Liver (tissue), 9 donors: ENCODE results near the gene TSPAN5. TPM values are rescaled to one million over a fixed set of nuclear protein-coding genes. Genes with fewer than 3 reads are reported as not detected.

Experiments used
- DNase-seq: peaks from one replicate; pipeline ENCODE4 v3.0.0-alpha.2; 2017; ENCODE audit warnings: low spot score
- H3K27ac ChIP-seq, 2 donors: one replicate each; pipeline ENCODE4 v1.7.0; 2013; ENCODE audit warnings: inconsistent platforms in 2 of 2, low read length in 2 of 2, control low read depth in 1 of 2, low read depth in 1 of 2, mild to moderate bottlenecking in 1 of 2
- H3K27me3 ChIP-seq, 4 donors: one replicate each; pipeline versions ENCODE4 v1.6.1 to v1.7.0; 2013; ENCODE audit warnings: low read length in 3 of 4, inconsistent platforms in 1 of 4, mild to moderate bottlenecking in 1 of 4, moderate library complexity in 1 of 4; ENCODE audit not compliant: control insufficient read depth in 4 of 4, insufficient read depth in 4 of 4
- H3K36me3 ChIP-seq, 4 donors: one replicate each; pipeline versions ENCODE4 v1.6.1 to v1.7.0; 2013; ENCODE audit warnings: low read length in 3 of 4, mild to moderate bottlenecking in 3 of 4, low read depth in 1 of 4, moderate library complexity in 1 of 4; ENCODE audit not compliant: control insufficient read depth in 4 of 4, insufficient read depth in 3 of 4
- H3K4me1 ChIP-seq, 4 donors: one replicate each; pipeline versions ENCODE4 v1.6.1 to v1.7.0; 2013; ENCODE audit warnings: low read length in 3 of 4, mild to moderate bottlenecking in 3 of 4, moderate library complexity in 1 of 4; ENCODE audit not compliant: control insufficient read depth in 4 of 4, insufficient read depth in 4 of 4
- H3K4me3 ChIP-seq, 3 donors: one replicate each; pipeline versions ENCODE4 v1.6.1 to v1.7.0; 2013; ENCODE audit warnings: low read length in 3 of 3, control low read depth in 1 of 3, low read depth in 1 of 3, mild to moderate bottlenecking in 1 of 3
- H3K9ac ChIP-seq, 2 donors: one replicate each; pipeline ENCODE4 v1.7.0; 2013; ENCODE audit warnings: low read length in 2 of 2, mild to moderate bottlenecking in 2 of 2, moderate library complexity in 2 of 2, control low read depth in 1 of 2, low read depth in 1 of 2
- H3K9me3 ChIP-seq, 4 donors: one replicate each; pipeline versions ENCODE4 v1.6.1 to v1.7.0; 2013; ENCODE audit warnings: low read length in 3 of 4; ENCODE audit not compliant: control insufficient read depth in 4 of 4
- FOXA1 ChIP-seq: IDR thresholded peaks from 2 replicates; pipeline ENCODE4 v1.6.1; 2016; ENCODE audit warnings: antibody characterized with exemption
- FOXA2 ChIP-seq: IDR thresholded peaks from 2 replicates; pipeline ENCODE4 v1.6.1; 2016; ENCODE audit warnings: antibody characterized with exemption
- GABPA ChIP-seq, 2 donors: IDR thresholded peaks in 1 of 2; conservative IDR thresholded peaks in 1 of 2; 2 replicates each; pipeline ENCODE4 v1.6.1; 2016; ENCODE audit warnings: antibody characterized with exemption in 2 of 2, mild to moderate bottlenecking in 1 of 2, moderate library complexity in 1 of 2
- HNF4A ChIP-seq, 2 donors: conservative IDR thresholded peaks; 2 replicates each; pipeline ENCODE4 v1.6.1; 2016; ENCODE audit warnings: antibody characterized with exemption in 2 of 2, mild to moderate bottlenecking in 2 of 2
- HNF4G ChIP-seq: IDR thresholded peaks from 2 replicates; pipeline ENCODE4 v1.6.1; 2016; ENCODE audit warnings: antibody characterized with exemption
- MAX ChIP-seq: IDR thresholded peaks from 2 replicates; pipeline ENCODE4 v1.6.1; 2016; ENCODE audit warnings: antibody characterized with exemption
- NR2F2 ChIP-seq: IDR thresholded peaks from 2 replicates; pipeline ENCODE4 v1.6.1; 2016; ENCODE audit warnings: antibody characterized with exemption
- RAD21 ChIP-seq, 2 donors: IDR thresholded peaks; 2 replicates each; pipeline ENCODE4 v1.6.1; 2016; ENCODE audit warnings: antibody characterized with exemption in 2 of 2, mild to moderate bottlenecking in 2 of 2
- RXRA ChIP-seq, 2 donors: IDR thresholded peaks; 2 replicates each; pipeline ENCODE4 v1.6.1; 2017 to 2018; ENCODE audit warnings: antibody characterized with exemption in 2 of 2, mild to moderate bottlenecking in 1 of 2
- SP1 ChIP-seq: IDR thresholded peaks from 2 replicates; pipeline ENCODE4 v1.6.1; 2018; ENCODE audit warnings: antibody characterized with exemption, mild to moderate bottlenecking
- ZBTB33 ChIP-seq: IDR thresholded peaks from 2 replicates; pipeline ENCODE4 v1.6.1; 2016; ENCODE audit warnings: antibody characterized with exemption
- WGBS: extraction: QIAGEN DNeasy Blood & Tissue Kit; methylation state at CpG from one replicate; pipeline ENCODE4 v1.1.7; 2013; 5-methylcytosine and 5-hydroxymethylcytosine counted together
- polyA plus RNA-seq, 2 donors: library from polyadenylated mRNA; stranded (reverse) in 1 of 2; unstranded in 1 of 2; fragments of 200-250 nt in 1 of 2; fragments of >200 nt in 1 of 2; fragmentation: Nextera tagmentation in 1 of 2; extraction: Ambion mirVana in 1 of 2; gene quantifications; one replicate each; pipeline versions ENCODE4 v1.2.1 to v1.2.3, GENCODE V29; 2013 to 2015
- total RNA-seq, 2 donors: library from RNA; depleted of rRNA; stranded (reverse); fragments of >200 nt; gene quantifications; one replicate each; pipeline ENCODE4 v1.2.3, GENCODE V29; 2014
- TF ChIP-seq, protein P1 (sequence below): fragments of 150-350 bp; IDR thresholded peaks from 2 replicates; pipeline ENCODE4 v1.5.1; 2017; ENCODE audit warnings: improper control_type of control experiment, low read depth, low read length; ENCODE audit not compliant: missing input control
- TF ChIP-seq, protein P2 (sequence below): IDR thresholded peaks from 2 replicates; pipeline ENCODE4 v1.6.1; 2016; ENCODE audit warnings: antibody characterized with exemption, mild to moderate bottlenecking
- donor health status: healthy.
- donor health status: healthy.
- donor health status: healthy.
- donor health status: healthy.
- donor health status: healthy.

The TSPAN5 gene
- total and polyA plus RNA-seq, 4 donors, result 0.36 to 54.0 (median 0.63) TPM

DNA sequence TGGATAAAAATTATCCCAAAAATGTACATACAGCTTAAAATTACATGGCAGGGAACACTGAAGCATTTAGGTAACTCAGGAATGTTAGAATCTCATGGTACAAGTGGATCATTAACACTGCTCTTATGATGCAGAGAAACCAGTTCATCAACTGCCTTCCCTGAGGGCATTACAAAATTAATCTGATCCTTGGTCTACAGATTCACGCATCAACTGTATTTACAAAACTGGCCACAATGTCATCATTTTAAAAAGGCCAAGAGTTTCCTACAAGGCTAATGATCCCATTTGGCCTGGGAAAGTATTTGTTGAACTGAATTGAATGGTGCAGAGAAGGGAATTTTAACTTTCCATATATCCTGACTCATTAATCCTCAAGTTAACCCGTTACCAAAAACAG lies 84.6 kb downstream of the TSPAN5 start:
- H3K36me3 ChIP-seq, result no peaks in the 10 kb centered on the region
- no peaks in the 10 kb centered on the region for H3K9me3 ChIP-seq
- H3K9ac ChIP-seq, result no peak overlapping the region
- H3K4me3 ChIP-seq, result no peak overlapping the region
- TF ChIP-seq FOXA1 (no peak), RAD21 (IDR thresholded peaks at IDR 0.05) (no peak), FOXA2 (no peak), ZBTB33 (no peak), NR2F2 (no peak), GABPA (IDR thresholded peaks at IDR 0.05 in 1 of 2, conservative IDR thresholded peaks at IDR 0.05 in 1 of 2) (no peak)
- TF ChIP-seq, protein P1, sequence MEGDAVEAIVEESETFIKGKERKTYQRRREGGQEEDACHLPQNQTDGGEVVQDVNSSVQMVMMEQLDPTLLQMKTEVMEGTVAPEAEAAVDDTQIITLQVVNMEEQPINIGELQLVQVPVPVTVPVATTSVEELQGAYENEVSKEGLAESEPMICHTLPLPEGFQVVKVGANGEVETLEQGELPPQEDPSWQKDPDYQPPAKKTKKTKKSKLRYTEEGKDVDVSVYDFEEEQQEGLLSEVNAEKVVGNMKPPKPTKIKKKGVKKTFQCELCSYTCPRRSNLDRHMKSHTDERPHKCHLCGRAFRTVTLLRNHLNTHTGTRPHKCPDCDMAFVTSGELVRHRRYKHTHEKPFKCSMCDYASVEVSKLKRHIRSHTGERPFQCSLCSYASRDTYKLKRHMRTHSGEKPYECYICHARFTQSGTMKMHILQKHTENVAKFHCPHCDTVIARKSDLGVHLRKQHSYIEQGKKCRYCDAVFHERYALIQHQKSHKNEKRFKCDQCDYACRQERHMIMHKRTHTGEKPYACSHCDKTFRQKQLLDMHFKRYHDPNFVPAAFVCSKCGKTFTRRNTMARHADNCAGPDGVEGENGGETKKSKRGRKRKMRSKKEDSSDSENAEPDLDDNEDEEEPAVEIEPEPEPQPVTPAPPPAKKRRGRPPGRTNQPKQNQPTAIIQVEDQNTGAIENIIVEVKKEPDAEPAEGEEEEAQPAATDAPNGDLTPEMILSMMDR, result no peak
- DNase-seq, result no peak
- peaks cover 0 to 2% (median 0%) of the 10 kb centered on the region in 4 donors for H3K4me1 ChIP-seq
- H3K27ac ChIP-seq, result no peak overlapping the region
- 82% methylated on average over 2 of the region's 2 CpGs for WGBS
- no peaks in the 10 kb centered on the region for H3K27me3 ChIP-seq

DNA sequence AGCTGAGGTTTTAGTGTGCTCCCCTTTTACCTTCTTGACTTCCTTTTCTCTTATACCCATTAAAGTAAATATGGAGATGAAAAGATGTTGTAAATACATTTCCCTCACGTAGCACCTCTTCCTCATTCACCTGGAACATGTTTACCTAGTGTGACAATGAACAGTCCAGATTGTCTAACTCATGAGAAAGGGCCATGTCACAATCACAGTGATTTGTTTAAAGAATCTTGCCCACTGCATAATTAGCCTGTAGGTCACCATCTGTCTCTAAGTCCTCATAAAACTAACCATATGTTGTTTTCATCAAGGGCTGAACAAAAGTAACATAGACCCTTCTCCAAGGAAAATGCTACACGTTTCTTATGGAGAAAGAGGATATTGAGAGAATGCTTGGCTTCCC lies 85.7 kb downstream of the TSPAN5 start:
- WGBS, result 82% methylated on average over 2 of the region's 2 CpGs
- DNase-seq, result no peak
- Histone ChIP-seq H3K4me1 (peaks cover 0 to under 1% (median 0%) of the 10 kb centered on the region in 4 donors), H3K9ac (no peak overlapping the region), H3K27ac (no peak overlapping the region), H3K4me3 (no peak overlapping the region), H3K36me3 (no peaks in the 10 kb centered on the region), H3K9me3 (no peaks in the 10 kb centered on the region), H3K27me3 (no peaks in the 10 kb centered on the region)
- TF ChIP-seq, protein P2, sequence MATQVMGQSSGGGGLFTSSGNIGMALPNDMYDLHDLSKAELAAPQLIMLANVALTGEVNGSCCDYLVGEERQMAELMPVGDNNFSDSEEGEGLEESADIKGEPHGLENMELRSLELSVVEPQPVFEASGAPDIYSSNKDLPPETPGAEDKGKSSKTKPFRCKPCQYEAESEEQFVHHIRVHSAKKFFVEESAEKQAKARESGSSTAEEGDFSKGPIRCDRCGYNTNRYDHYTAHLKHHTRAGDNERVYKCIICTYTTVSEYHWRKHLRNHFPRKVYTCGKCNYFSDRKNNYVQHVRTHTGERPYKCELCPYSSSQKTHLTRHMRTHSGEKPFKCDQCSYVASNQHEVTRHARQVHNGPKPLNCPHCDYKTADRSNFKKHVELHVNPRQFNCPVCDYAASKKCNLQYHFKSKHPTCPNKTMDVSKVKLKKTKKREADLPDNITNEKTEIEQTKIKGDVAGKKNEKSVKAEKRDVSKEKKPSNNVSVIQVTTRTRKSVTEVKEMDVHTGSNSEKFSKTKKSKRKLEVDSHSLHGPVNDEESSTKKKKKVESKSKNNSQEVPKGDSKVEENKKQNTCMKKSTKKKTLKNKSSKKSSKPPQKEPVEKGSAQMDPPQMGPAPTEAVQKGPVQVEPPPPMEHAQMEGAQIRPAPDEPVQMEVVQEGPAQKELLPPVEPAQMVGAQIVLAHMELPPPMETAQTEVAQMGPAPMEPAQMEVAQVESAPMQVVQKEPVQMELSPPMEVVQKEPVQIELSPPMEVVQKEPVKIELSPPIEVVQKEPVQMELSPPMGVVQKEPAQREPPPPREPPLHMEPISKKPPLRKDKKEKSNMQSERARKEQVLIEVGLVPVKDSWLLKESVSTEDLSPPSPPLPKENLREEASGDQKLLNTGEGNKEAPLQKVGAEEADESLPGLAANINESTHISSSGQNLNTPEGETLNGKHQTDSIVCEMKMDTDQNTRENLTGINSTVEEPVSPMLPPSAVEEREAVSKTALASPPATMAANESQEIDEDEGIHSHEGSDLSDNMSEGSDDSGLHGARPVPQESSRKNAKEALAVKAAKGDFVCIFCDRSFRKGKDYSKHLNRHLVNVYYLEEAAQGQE, result no peak

GRCh38 chr4:98571161-98571786 lies 87.1 kb downstream of the TSPAN5 start:
- Histone ChIP-seq H3K9me3 (no peaks in the 10 kb centered on the region), H3K9ac (no peak overlapping the region), H3K36me3 (no peaks in the 10 kb centered on the region), H3K27me3 (no peaks in the 10 kb centered on the region), H3K4me3 (no peak overlapping the region), H3K4me1 (no peaks in the 10 kb centered on the region), H3K27ac (no peak overlapping the region)
- WGBS, result 86% methylated on average over 11 of the region's 11 CpGs
- no peak for DNase-seq
- TF ChIP-seq ZBTB33 (no peak), HNF4A (conservative IDR thresholded peaks at IDR 0.05) (no peak), RXRA (IDR thresholded peaks at IDR 0.05) (no peak), MAX (no peak), SP1 (no peak), HNF4G (no peak), RAD21 (IDR thresholded peaks at IDR 0.05) (no peak), NR2F2 (no peak)
- TF ChIP-seq, protein P2, result no peak
